Ramos (cell line): ENCODE data around the gene TYK2.
"Not testable (repeated sequence)": the region's sequence is repeated elsewhere in the genome, so short reads cannot be mapped to it uniquely, and the experiment has no call there.

Experiments
- in situ Hi-C: fragments of 300-500 bp; cut with MboI; formaldehyde crosslinking; loops from one replicate; pipeline ENCODE4 v1.14.3; 2022; ENCODE audit warnings: low sequenced_read_pairs; ENCODE audit not compliant: unreplicated experiment

The TYK2 gene

DNA sequence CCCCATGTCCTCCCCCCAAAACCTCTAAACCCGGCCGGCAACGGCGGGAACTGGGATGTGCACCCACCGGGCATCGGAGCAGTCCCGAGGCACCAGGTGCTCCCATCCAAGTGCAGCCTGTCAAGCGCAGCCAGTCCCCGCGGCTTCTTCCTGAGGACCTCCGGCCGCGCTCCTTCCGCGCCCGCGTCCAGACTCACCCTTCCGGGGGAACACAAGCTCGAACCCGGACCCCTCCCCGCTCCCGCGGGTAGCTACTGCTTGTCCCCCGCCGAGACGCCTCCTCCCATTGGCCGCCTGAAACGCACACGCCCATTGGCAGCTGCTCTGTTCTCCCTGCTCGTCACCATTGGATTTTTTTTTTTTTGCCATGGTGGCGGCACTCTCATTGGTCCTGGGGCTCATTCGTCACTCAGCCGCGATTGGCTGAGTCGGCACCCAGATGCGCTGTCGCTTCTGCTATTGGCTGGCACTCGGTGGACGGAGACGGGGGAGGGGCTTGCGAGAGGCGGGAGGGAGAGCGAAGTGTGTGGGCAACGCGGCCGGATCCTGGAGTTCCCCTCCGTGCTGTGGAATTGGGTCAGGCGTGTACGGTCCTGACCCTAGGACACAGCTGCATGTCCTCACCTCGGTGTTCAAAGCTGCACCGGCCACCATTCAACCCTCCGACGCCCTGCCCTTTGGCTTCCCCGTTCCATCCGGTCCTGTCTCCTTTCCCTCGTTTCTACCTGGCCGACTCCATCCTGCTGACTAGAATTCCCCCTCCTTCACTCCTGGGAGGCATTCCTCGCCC, at the start of gene TYK2:
TYK2 (minus strand) TSS at position 260 of the 790 bp plus-strand sequence. CDS start 2,166 bp downstream, outside the sequence.
- in situ Hi-C loops = no loop called here

DNA sequence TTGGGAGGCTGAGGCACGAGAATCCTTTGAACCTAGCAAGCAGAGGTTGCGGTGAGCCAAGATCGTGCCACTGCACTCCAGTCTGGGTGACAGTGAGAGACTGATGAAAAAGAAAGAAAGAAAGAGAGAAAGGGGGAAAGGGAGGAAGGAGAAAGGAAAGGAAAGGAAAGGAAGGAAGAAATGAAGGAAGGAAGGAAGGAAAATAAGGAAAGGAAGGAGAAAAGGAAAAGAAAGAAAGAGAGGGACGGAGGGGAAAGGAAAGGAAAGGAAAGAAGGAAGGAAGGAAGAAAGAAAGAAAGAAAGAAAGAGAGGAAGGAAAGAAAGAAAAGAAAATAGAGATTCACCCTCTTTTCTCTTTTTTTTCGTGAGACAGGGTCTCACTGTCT, 48.6 kb upstream of the TYK2 start:
- in situ Hi-C loops = no loop called here

DNA sequence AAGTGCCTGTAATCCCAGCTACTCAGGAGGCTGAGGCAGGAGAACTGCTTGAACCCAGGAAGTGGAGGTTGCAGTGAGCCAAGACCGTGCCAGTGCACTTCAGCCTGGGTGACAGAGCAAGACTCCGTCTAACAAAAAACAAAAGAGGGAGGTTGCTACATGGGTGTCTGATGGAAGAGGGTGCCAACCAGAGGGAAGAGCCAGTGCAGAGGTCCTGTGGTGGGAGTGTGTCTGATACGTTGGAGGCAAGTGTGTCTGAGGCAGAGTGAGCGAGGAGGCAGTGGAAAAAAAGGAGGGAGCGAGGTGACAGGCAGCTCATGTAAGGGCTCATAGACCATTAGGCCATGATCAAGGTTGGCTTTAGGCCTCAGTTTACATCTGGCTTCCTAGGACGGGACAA, 46.8 kb upstream of the TYK2 start:
- in situ Hi-C loops = no loop called here

DNA sequence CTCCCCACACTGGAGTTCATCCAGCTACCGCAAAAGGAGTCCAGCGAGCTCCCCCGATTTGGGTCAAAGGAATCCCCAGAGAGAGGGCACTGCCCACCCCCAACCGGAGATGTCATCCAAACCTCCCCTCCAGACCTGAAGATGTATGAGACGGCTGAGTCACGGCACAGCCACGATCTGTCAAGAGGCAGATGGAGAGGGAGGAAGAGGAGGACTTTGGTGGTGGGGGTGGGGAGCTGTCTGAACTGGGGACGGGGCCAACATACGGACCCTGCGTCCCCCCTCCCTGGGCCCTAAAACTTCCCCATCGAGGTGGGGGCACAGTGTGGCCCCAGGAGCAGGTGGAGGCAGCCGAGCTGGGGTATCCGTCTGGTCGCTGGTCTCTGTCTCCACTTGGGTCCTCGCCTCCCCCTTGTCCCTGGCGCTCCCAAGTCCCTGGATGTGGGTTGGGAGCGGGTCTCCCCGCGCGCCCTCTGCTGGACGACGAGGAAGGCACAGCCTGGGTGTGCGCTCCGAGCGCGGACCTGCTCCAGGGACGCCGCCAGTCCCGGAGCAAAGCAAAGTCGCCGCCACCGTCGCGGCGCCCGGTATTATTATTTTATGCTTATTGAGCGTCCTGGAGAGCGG, 43.8 kb upstream of the TYK2 start:
- in situ Hi-C loops = no loop called here

DNA sequence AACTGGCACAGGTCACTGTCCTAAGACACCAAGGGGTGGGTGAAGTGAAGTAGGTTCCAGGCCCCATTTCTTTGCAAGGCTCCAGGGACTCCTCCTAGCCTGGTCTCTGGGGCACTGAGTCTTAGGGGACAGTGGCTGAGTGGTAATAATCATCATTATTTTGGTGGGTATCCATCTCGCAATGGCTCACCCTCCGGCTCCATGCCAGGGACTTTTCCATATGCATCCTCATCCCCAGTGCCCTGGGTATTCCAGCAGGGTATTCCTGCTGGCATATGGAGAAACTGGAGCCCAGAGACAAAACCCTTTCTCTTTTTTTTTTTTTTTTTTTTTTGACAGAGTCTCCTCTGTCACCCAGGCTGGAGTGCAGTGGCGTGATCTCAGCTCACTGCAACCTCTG, 42.5 kb upstream of the TYK2 start:
- in situ Hi-C loops = no loop called here

DNA sequence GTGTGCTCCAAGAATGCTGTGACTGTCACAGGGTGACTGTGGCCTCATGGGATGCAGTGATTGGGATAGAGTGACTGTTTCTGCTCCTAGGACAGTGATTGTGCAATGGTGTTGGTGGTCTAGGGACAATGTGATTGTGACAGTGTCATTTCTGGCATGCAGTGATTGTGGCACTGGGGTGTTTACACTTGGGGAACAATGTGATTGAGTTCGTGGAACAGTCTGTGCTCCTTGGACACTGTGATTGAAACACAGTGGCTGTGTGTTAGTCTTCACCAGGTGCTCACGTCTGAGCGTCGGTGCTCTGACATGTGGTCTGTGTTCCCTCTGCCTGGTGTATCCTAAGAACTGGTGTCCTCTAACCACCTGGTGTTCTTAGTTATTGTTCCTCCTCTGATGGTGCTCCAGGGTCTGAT, 41.7 kb upstream of the TYK2 start:
- in situ Hi-C loops = no loop called here

DNA sequence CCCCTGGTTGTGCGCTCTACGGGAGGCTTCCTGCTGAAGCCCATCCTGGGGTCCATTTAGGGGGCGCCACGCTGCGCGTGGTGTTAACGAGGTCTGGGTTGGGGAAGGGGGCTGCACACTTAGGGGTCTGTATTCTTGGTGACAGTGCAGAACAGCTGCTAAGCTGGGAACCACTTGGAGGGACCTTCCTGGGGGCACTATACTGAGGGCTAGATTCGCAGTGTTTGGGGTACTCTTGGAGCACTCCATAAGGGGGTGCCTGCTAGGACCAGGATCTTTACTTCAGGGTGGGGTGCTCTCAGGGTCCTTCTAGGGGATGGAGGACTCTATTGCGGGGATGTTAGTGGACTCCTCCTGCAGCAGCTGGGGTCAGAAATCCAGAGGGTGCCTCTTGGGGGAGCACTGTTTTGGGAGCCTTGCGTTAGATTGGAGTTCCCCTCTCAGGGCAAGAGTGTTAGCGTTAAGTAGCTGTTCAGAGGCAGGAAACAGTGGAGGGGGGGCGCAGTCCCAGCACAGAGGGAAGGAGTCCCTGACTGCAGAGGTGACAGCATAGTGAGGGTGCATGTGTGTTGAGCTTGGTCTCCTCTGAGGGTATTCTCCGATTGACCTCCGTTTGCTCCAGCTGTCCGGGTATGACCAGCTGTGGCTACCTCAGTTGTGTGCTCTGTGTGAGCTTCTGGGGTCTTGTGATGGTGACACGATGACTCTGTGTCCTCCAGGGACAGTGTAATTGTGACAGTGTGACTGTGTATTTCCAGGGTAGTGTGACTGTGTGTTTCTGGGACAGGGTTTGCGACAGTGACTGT, 41.1 kb upstream of the TYK2 start:
- in situ Hi-C loops = no loop called here

DNA sequence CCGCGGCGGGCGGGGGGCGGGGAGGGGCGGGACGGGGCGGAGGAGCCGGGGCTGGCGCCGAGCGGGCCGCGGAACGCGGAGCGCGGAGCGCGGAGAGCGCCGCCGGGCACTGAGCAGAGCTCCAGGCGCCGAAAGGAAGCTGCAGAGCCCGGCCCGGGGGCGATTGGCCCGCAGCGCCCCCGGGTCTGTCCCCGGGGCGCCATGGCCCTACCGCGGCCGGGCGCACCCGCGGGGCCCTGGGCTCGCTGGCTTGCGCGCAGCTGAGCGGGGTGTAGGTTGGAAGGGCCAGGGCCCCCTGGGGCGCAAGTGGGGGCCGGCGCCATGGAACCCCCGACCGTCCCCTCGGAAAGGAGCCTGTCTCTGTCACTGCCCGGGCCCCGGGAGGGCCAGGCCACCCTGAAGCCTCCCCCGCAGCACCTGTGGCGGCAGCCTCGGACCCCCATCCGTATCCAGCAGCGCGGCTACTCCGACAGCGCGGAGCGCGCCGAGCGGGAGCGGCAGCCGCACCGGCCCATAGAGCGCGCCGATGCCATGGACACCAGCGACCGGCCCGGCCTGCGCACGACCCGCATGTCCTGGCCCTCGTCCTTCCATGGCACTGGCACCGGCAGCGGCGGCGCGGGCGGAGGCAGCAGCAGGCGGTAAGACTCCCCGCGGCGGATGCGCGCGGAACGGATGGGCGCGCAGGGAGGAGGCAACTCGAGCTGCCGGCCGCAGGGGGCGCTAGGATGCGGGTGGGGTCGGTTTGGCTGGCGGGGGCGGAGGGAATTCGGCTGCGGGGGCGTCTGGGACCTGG, 40.3 kb upstream of the TYK2 start, which contains the start of gene PDE4A:
PDE4A (plus strand) TSS at position 95 of the 796 bp plus-strand sequence; CDS start at position 322, 227 bp downstream.
- in situ Hi-C loops = no loop called here

DNA sequence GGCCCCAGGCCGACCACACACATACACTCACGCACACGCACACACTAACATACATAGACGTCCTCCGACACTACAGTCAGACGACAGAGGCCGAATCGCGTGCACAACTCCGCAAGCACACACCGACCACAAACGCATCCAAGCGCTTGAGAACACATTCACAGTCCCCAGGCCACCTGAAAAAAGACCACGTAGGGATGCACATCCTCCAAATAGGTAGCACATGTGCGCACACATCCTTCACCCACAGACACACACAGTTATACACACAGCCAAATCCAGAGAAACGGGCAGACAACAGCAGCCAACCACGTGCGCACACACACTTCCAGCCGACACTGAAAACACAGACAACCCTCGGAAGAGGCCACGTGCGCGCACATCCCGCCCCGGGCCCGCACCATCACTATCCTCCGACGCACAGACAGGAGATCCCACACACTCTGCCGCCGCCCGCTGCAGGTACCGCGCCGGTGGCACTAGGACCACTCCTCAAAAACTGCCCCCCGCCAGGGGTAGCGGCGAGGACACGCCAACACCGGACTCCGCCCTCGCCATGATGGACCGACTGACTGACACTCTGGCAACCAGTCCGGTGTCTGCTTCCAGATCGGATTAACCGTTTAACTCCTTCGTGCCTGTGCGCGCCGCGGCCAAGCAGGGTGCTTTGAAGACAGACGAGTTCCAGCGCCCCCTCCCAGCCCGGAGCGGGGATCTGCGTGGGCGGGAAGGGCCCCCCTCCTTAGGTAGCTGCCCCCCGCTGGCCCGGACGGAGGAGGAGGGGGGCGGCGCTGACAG, 39.5 kb upstream of the TYK2 start:
- in situ Hi-C loops = no loop called here

DNA sequence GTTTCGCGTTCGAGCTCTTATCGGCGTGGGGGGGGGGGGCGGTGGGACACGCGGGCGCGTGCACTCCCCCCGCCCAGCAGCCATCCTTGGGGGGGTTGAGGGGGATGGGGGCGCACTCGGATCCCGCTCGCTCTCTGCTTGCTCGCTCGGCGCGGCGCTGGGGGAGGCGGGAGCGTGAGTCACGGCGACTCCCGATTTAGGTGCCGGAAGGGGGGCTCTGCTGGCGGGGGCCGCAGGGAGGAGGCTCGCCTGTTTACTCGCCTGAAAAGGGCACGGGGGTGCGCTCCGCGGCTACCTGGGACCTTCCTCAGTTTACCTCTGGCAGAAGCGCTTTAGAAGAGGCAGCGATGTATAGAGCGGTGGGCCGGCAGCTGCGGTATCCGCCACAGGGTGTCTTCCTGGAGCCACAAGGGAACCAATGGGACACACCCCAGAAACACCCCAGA, 38.9 kb upstream of the TYK2 start:
- in situ Hi-C loops = no loop called here

DNA sequence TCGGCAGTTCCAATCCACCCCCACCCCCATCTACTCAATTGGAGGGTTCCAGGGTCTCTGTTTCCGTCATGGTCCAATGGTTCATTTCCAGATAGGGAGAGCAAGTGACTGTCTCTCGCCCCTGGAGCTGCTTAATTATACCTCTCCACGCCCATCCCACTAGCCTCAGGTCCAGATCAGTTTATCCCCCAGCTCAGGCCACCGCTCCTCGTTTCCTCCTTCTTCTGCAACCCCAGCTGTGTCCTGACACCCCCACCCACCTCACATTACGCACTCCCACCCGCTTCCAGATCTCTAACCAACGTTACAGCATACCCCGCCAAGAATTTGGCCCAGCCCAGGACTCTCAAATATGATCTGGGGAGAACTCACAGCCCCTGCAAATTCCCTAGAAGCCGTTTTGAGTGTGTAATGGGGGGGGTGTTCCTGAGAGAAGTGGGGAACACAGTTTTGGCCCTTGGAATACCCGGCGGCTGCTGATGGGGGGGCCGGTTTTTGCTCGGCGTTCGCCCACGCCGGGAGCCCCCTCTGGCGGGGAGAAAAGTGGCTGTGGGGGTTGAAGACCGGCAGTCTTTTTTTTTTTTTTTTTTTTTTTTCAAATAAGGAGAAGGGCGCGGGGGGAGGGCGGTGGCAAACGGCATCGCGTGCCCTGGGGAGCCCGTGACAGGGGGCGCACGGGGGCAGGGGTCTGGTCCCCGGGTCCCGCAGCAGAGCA, 38.3 kb upstream of the TYK2 start:
- in situ Hi-C loops = no loop called here

DNA sequence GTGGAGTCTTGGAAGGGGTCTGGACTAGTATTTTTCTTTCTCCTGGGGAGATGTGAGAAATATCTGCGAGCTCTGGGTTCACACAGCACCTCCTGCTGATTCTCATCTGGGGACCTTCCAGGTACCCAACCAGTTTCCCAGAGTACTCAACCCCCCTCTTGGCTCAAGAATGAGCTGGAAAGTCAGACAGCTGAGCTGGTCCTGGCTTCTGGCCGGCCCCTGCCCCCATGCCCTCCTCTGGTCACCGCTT, 37.8 kb upstream of the TYK2 start:
- in situ Hi-C loops = no loop called here

DNA sequence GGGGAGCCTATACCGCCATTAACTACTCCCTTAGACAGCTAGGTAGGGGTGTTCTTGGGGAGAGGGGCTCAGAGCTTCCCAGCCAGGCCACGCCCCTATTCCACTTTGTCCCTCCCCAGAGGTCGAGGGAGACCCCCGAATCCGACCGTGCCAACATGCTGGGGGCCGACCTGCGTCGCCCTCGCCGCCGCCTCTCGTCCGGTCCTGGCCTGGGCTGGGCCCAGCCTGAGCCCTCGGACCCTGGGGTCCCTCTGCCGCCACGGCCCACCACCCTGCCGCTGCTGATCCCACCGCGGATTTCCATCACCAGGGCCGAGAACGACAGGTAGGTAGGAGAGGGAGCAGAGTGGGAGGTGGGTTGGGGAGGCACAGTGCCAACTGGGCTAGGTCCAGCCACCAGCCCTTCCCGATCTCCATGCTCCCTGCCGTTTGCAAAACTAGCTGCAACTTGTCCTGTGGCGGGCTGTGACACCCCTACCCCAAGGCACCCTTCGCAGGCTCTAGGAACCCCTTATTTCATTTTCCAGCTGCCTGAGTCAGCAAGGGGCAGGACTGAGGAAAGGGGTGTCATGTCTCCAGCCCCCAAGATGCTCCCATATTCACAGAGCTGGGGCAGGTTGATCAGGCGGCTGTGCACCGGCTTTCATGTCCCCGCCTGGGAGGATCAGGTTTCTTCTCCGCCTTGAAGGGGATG, 37.3 kb upstream of the TYK2 start:
- in situ Hi-C loops = no loop called here

DNA sequence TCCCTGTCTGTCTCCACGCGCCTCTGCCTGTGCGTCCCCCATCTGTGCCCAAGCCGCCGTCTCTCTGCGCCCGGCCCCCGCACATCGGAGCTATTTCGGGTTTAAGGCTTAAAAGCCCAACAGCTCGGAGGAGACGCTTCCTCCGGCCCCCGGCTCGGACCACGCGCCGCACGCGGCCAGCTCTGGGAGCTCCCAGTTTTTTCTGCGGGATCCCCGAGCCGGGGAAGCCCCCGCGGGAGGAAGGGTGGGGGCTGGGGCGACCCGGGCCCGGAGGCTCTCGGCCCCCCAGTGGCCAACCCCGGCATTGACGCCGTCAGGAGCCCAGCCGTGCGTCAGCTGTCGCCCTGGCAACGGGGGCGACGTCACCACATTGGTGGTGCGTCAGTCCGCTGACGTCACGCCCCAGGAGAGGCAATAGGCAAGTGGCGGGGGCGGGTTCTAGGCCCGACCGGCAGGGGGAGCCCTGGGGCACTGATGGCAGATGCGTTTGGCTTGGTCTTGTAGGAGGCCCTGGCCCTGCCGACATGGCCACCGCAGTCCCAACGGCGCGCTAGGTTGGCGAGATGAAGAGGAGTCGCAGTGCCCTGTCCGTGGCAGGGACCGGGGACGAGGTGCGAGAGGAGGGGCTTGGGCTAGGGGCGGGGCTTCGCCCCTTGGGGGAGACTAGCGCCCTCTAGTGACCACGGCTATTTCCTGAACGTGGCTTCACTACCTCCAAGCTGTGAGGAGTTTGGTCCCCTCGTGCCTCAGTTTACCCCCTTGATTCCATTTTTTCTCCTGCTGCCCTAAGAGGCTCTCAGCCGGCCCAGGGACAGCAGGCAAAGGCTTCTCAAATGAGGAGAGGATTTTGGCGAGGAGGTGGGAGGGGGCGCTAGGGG, 36.2 kb upstream of the TYK2 start:
- in situ Hi-C loops = no loop called here

DNA sequence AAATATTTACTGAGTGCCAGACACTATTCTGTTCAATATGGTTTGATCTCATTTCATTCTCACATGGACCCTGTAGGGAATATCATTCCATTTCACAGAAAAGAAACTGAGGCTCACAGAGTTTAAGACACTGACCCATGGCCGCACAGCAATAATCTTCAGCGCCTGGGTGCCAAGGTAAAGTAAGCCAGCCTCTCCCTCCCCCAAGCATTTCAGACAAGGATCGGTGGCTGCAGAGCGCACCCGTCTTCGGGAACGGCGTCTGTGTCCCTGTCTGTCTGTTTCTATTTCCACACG, 35.7 kb upstream of the TYK2 start:
- in situ Hi-C loops = no loop called here

DNA sequence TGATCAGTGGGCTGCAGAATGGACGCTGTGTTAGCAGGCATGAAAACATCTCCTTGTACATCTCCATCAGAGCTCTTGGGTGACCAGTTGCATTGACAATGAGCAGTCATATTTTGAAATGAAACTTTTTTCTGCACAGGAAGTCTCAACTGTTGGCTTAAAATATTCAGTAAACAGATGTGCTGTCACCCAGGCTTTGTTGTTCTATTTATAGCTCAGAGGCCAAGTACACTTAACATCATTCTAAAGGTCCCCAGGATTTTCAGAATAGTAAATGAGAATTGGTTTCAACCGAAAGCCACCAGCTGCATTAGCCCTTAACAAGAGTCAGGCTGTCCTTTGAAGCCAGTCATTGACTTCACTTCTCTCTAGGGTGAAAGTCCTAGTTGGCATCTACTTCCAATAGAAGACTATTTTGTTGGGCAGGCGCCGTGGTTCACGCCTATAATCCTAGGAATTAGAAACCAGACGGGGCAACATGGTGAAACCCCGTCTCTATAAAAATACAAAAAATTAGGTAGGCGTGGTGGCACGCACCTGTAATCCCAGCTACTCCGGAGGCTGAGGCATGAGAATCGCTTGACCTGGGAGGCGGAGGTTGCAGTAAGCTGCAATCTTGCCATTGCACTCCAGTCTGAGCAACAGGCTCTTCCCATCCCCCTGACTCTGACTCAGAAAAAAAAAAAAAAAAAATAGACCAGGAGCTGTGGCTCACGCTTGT, 32.0 kb upstream of the TYK2 start:
- in situ Hi-C loops = no loop called here

DNA sequence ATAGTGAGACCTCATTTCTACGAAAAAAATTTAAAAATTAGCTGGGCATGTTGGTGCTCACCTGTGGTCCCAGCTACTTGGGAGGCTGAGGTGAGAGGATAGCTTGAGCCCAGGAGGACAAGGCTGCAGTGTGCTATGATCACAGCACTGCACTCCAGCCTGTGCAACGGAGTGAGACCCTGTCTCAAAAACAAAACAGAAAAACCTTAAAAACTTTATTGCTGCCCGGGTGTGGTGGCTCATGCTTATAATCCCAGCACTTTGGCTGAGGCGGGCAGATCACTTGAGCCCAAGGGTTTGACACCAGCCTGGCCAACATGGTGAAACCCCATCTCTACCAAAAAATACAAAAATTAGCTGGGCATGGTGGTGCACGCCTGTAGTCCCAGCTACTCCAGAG, 30.9 kb upstream of the TYK2 start:
- in situ Hi-C loops = not testable (repeated sequence)
